ENCODE measurements around the gene GSE1.

GSE1 gene

GRCh38 chr16:85575920-85576319 is 37.2 kb upstream of the GSE1 start:
- peak overlapping the region; percentile 18 to 99 (median 95); a peak in 20 of 22 replicates for H3K4me2 ChIP-seq
- H3K27me3 ChIP-seq: peaks cover 0 to 53% (median 0%) of the 10 kb centered on the region in 11 experiments; a peak in 8 of 22 replicates
- H3K27ac ChIP-seq: no peak overlapping the region
- no peaks in the 10 kb centered on the region for H3K9me3 ChIP-seq (replicated peaks in 1 of 11)
- no peak for TF ChIP-seq Cebpa-rat (IDR thresholded peaks at IDR 0.05)
- H4K20me1 ChIP-seq: peaks cover 66 to 95% (median 84%) of the 10 kb centered on the region in 11 experiments
- H3K4me3 ChIP-seq: no peak overlapping the region
- H3K9ac ChIP-seq: peak overlapping the region in 2 of 11 experiments; percentile 5 to 54; a peak in 1 of 22 replicates
- peaks cover 55 to 100% (median 100%) of the 10 kb centered on the region in 10 experiments for H3K4me1 ChIP-seq
- H3K36me3 ChIP-seq: peaks cover 0 to 5% (median 0%) of the 10 kb centered on the region in 11 experiments; a peak in 1 of 22 replicates

GRCh38 chr16:85576944-85577343 is 36.2 kb upstream of the GSE1 start:
- H4K20me1 ChIP-seq: peaks cover 75 to 99% (median 94%) of the 10 kb centered on the region in 11 experiments
- peak overlapping the region in 1 of 11 experiments; percentile 9; a peak in 1 of 22 replicates for H3K27ac ChIP-seq
- TF ChIP-seq Cebpa-rat (IDR thresholded peaks at IDR 0.05): no peak
- peaks cover 0 to 53% (median 0%) of the 10 kb centered on the region in 11 experiments; a peak in 8 of 22 replicates for H3K27me3 ChIP-seq
- H3K4me2 ChIP-seq: peak overlapping the region in 9 of 11 experiments; percentile 33 to 99 (median 96); a peak in 17 of 22 replicates
- peak overlapping the region in 2 of 11 experiments; percentile 33 to 56; a peak in 2 of 22 replicates for H3K9ac ChIP-seq
- peaks cover 51 to 100% (median 100%) of the 10 kb centered on the region in 10 experiments for H3K4me1 ChIP-seq
- H3K9me3 ChIP-seq (replicated peaks in 1 of 11): no peaks in the 10 kb centered on the region
- H3K36me3 ChIP-seq: peaks cover 0 to 5% (median 0%) of the 10 kb centered on the region in 11 experiments; a peak in 1 of 22 replicates
- no peak overlapping the region for H3K4me3 ChIP-seq

GRCh38 chr16:85577899-85578598 is 35.1 kb upstream of the GSE1 start:
- Histone ChIP-seq H3K27me3 (peaks cover 0 to 57% (median 0%) of the 10 kb centered on the region in 11 experiments; a peak in 8 of 22 replicates), H3K9ac (peak overlapping the region in 2 of 11 experiments; percentile 10 to 56; a peak in 2 of 22 replicates), H3K4me1 (peaks cover 54 to 100% (median 100%) of the 10 kb centered on the region in 10 experiments), H3K9me3 (replicated peaks in 1 of 11) (no peaks in the 10 kb centered on the region), H4K20me1 (peaks cover 82 to 100% (median 98%) of the 10 kb centered on the region in 11 experiments), H3K4me2 (peak overlapping the region in 9 of 11 experiments; percentile 33 to 99 (median 96); a peak in 18 of 22 replicates), H3K27ac (no peak overlapping the region), H3K4me3 (no peak overlapping the region), H3K36me3 (peaks cover 0 to 5% (median 0%) of the 10 kb centered on the region in 11 experiments; a peak in 1 of 22 replicates)
- TF ChIP-seq Cebpa-rat (IDR thresholded peaks at IDR 0.05): no peak

- peak overlapping the region in 9 of 11 experiments; percentile 33 to 99 (median 96); a peak in 18 of 22 replicates for H3K4me2 ChIP-seq
- H3K9ac ChIP-seq: peak overlapping the region in 1 of 11 experiments; percentile 10; a peak in 3 of 22 replicates
- TF ChIP-seq Cebpa-rat (IDR thresholded peaks at IDR 0.05): no peak
- H3K9me3 ChIP-seq (replicated peaks in 1 of 11): no peaks in the 10 kb centered on the region
- peaks cover 59 to 100% (median 100%) of the 10 kb centered on the region in 10 experiments for H3K4me1 ChIP-seq
- peaks cover 86 to 100% (median 98%) of the 10 kb centered on the region in 11 experiments for H4K20me1 ChIP-seq
- H3K27ac ChIP-seq: no peak overlapping the region
- H3K36me3 ChIP-seq: peaks cover 0 to 5% (median 0%) of the 10 kb centered on the region in 11 experiments; a peak in 1 of 22 replicates
- H3K4me3 ChIP-seq: no peak overlapping the region
- peaks cover 0 to 57% (median 0%) of the 10 kb centered on the region in 11 experiments; a peak in 8 of 22 replicates for H3K27me3 ChIP-seq
These were observed 34.5 kb upstream of the GSE1 start for GRCh38 chr16:85578599-85578948.

- Histone ChIP-seq H3K27me3 (peaks cover 0 to 57% (median 0%) of the 10 kb centered on the region in 11 experiments; a peak in 8 of 22 replicates), H3K4me2 (peak overlapping the region in 10 of 11 experiments; percentile 33 to 99 (median 96); a peak in 15 of 22 replicates), H4K20me1 (peaks cover 83 to 100% (median 98%) of the 10 kb centered on the region in 11 experiments)
These were observed 33.9 kb upstream of the GSE1 start for GRCh38 chr16:85579191-85579590.

GRCh38 chr16:85579923-85580580 is 33.1 kb upstream of the GSE1 start:
- H3K4me2 ChIP-seq: peak overlapping the region; percentile 13 to 99 (median 96); a peak in 19 of 22 replicates
- no peaks in the 10 kb centered on the region for H3K9me3 ChIP-seq (replicated peaks in 1 of 11)
- H3K9ac ChIP-seq: peak overlapping the region in 3 of 11 experiments; percentile 27 to 54 (median 39); a peak in 4 of 22 replicates
- peaks cover 81 to 100% (median 99%) of the 10 kb centered on the region in 11 experiments for H4K20me1 ChIP-seq
- H3K4me1 ChIP-seq: peaks cover 48 to 100% (median 100%) of the 10 kb centered on the region in 10 experiments
- H3K27ac ChIP-seq: peak overlapping the region in 3 of 11 experiments; percentile 2 to 72 (median 66); a peak in 3 of 22 replicates
- H3K27me3 ChIP-seq: peaks cover 0 to 57% (median 0%) of the 10 kb centered on the region in 11 experiments; a peak in 7 of 22 replicates
- peaks cover 0 to 5% (median 0%) of the 10 kb centered on the region in 11 experiments; a peak in 1 of 22 replicates for H3K36me3 ChIP-seq
- no peak overlapping the region for H3K4me3 ChIP-seq
- no peak for TF ChIP-seq Cebpa-rat (IDR thresholded peaks at IDR 0.05)

More at GRCh38 chr16:85579191-85579590, 33.9 kb upstream of the GSE1 start:
- no peak for TF ChIP-seq Cebpa-rat (IDR thresholded peaks at IDR 0.05)
- H3K9ac ChIP-seq: peak overlapping the region in 2 of 11 experiments; percentile 16 to 34; a peak in 1 of 22 replicates
- H3K4me3 ChIP-seq: no peak overlapping the region
- H3K27ac ChIP-seq: peak overlapping the region in 1 of 11 experiments; percentile 31; a peak in 1 of 22 replicates
- H3K9me3 ChIP-seq (replicated peaks in 1 of 11): no peaks in the 10 kb centered on the region
- H3K4me1 ChIP-seq: peaks cover 56 to 100% (median 100%) of the 10 kb centered on the region in 10 experiments
- peaks cover 0 to 5% (median 0%) of the 10 kb centered on the region in 11 experiments; a peak in 1 of 22 replicates for H3K36me3 ChIP-seq

- H3K4me3 ChIP-seq: no peak overlapping the region
- H3K36me3 ChIP-seq: peaks cover 0 to 5% (median 0%) of the 10 kb centered on the region in 11 experiments; a peak in 1 of 22 replicates
- peak overlapping the region in 10 of 11 experiments; percentile 13 to 99 (median 96); a peak in 17 of 22 replicates for H3K4me2 ChIP-seq
- no peak for TF ChIP-seq Cebpa-rat (IDR thresholded peaks at IDR 0.05)
- H3K9ac ChIP-seq: peak overlapping the region in 3 of 11 experiments; percentile 53 to 65 (median 54); a peak in 3 of 22 replicates
- H3K9me3 ChIP-seq (replicated peaks in 1 of 11): no peaks in the 10 kb centered on the region
- peaks cover 0 to 56% (median 0%) of the 10 kb centered on the region in 11 experiments; a peak in 6 of 22 replicates for H3K27me3 ChIP-seq
- peaks cover 81 to 100% (median 100%) of the 10 kb centered on the region in 11 experiments for H4K20me1 ChIP-seq
- peaks cover 42 to 100% (median 100%) of the 10 kb centered on the region in 10 experiments for H3K4me1 ChIP-seq
- H3K27ac ChIP-seq: peak overlapping the region in 2 of 11 experiments; percentile 66 to 72; a peak in 3 of 22 replicates
These were observed 32.4 kb upstream of the GSE1 start for GRCh38 chr16:85580684-85581083.

Data from BLaER1 treated with 17β-estradiol and CSF1 and Interleukin-3, amounts not matched to agents 10 nM and 100 nM (cell line).